ENCODE results near the gene MAP2K3.
"Not testable (repeated sequence)": the region's sequence is repeated elsewhere in the genome, so short reads cannot be mapped to it uniquely, and the experiment has no call there.

DNA sequence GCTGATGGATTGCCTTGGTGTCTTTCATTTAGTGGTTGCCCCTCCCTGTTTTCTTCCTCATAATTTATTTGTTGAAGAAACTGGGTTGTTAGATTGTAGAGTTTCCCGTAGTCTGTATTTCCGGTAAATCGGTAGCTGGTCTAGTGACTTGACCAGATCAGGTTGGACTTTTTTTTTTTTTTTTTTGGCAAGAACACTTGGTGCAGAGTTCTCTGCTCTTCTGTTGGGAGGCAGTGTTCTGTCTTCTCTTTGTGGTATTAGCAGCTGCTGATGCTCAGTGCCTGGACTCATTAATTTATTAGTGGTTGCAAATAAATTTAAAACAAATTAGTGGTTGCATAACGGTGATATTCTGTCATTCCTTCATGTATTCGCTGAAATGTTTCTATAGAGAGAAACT, 40.2 kb downstream of the MAP2K3 start:
- TF ChIP-seq, protein P1, sequence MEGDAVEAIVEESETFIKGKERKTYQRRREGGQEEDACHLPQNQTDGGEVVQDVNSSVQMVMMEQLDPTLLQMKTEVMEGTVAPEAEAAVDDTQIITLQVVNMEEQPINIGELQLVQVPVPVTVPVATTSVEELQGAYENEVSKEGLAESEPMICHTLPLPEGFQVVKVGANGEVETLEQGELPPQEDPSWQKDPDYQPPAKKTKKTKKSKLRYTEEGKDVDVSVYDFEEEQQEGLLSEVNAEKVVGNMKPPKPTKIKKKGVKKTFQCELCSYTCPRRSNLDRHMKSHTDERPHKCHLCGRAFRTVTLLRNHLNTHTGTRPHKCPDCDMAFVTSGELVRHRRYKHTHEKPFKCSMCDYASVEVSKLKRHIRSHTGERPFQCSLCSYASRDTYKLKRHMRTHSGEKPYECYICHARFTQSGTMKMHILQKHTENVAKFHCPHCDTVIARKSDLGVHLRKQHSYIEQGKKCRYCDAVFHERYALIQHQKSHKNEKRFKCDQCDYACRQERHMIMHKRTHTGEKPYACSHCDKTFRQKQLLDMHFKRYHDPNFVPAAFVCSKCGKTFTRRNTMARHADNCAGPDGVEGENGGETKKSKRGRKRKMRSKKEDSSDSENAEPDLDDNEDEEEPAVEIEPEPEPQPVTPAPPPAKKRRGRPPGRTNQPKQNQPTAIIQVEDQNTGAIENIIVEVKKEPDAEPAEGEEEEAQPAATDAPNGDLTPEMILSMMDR (IDR thresholded peaks at IDR 0.05), result not testable (repeated sequence)
- not testable (repeated sequence) for TF ChIP-seq POLR2A (IDR thresholded peaks at IDR 0.05)

Data from adrenal gland (tissue), 5 donors.